PFSK-1 (cell line): ENCODE measurements around the gene ST8SIA1.

Experiments used
- FOXP2 ChIP-seq: optimal IDR thresholded peaks from 2 replicates; pipeline ENCODE3; 2011; ENCODE audit warnings: borderline replicate concordance, control low read depth, inconsistent platforms; ENCODE audit not compliant: insufficient read depth; ENCODE audit errors: extremely low read length, extremely low read depth
- POLR2AphosphoS5 ChIP-seq: IDR thresholded peaks from 2 replicates; pipeline ENCODE4 v1.6.1; 2012; ENCODE audit warnings: low read depth, mild to moderate bottlenecking, control low read depth, low read length, moderate library complexity
- REST ChIP-seq, 2 experiments: IDR thresholded peaks; 2 replicates each; pipeline versions ENCODE4 v1.6.1 to v1.8.0; 2011 to 2012; ENCODE audit warnings: low read depth in 2 of 2, low read length in 2 of 2, control low read depth in 1 of 2, inconsistent platforms in 1 of 2, mild to moderate bottlenecking in 1 of 2, moderate library complexity in 1 of 2; ENCODE audit not compliant: insufficient read depth in 1 of 2
- SIN3A ChIP-seq: IDR thresholded peaks from 2 replicates; pipeline ENCODE4 v1.6.1; 2012; ENCODE audit warnings: mild to moderate bottlenecking, low read length, moderate library complexity, borderline replicate concordance; ENCODE audit not compliant: insufficient read depth
- TAF1 ChIP-seq: IDR thresholded peaks from 2 replicates; pipeline ENCODE4 v1.6.1; 2012; ENCODE audit warnings: low read length, control low read depth, borderline replicate concordance; ENCODE audit not compliant: insufficient read depth

GRCh38 chr12:22283006-22283506 lies 51.5 kb downstream of the ST8SIA1 start:
- TF ChIP-seq SIN3A (no peak), REST (IDR thresholded peaks at IDR 0.05; ENCODE audit: insufficient read depth in 1 of 2, low read depth in 2 of 2, low read length in 2 of 2) (no peak), TAF1 (no peak), POLR2AphosphoS5 (no peak), FOXP2 (no peak)
